GM12875 (cell line): Measurements from ENCODE around the gene MYH9.
A peak's percentile ranks its signal among the peaks of the same experiment; 100 is the strongest.

Experiments
- H3K4me3 ChIP-seq: one replicate; pipeline ENCODE4 v1.5.1; 2011; ENCODE audit warnings: low read depth, low read length, control low read depth
- TF ChIP-seq, protein P1 (sequence below): IDR thresholded peaks from 2 replicates; pipeline ENCODE4 v1.5.1; 2011; ENCODE audit warnings: low read depth, mild to moderate bottlenecking, control low read depth, inconsistent platforms, low read length, moderate library complexity, borderline replicate concordance; ENCODE audit not compliant: insufficient read depth

Gene MYH9

DNA sequence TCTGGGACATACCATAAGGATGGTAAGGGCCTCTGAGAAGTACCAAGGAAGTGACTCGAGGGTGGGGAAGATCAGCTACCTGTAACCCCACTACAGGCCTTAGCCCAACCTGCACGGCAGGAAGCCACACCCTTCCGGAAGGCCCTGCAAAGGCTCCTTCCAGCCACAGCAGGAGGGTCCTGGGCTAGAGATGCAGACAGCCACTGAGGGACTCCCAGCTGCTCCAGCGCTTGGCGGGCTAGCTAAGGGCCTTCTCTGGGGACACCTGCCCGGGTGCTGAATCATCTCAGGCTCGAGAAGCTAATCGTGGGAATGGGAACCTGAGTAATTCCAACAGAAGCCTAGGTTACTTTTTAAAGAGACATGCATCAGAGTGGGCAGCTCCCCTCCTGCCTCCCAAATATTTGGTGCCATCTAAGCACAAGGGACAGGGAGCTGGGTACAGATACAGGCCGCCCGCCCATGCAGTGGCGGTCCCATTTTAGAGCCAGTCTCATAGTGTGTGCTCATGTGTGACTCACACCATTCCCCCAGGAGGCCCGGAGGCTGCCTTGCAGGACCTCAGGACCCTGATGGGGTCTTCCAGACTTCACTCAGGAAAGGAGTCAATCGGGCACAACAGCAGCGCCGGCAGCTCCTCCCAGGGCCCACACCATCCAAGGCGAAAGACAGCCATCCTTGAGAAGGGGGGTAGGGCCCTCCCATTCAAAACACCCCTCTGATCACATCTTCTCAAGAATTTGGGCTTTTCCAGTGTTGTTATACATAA, 8.0 kb downstream of the MYH9 start:
- H3K4me3 ChIP-seq, result peak overlapping the region; percentile 21
- TF ChIP-seq, protein P1, sequence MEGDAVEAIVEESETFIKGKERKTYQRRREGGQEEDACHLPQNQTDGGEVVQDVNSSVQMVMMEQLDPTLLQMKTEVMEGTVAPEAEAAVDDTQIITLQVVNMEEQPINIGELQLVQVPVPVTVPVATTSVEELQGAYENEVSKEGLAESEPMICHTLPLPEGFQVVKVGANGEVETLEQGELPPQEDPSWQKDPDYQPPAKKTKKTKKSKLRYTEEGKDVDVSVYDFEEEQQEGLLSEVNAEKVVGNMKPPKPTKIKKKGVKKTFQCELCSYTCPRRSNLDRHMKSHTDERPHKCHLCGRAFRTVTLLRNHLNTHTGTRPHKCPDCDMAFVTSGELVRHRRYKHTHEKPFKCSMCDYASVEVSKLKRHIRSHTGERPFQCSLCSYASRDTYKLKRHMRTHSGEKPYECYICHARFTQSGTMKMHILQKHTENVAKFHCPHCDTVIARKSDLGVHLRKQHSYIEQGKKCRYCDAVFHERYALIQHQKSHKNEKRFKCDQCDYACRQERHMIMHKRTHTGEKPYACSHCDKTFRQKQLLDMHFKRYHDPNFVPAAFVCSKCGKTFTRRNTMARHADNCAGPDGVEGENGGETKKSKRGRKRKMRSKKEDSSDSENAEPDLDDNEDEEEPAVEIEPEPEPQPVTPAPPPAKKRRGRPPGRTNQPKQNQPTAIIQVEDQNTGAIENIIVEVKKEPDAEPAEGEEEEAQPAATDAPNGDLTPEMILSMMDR, result no peak

DNA sequence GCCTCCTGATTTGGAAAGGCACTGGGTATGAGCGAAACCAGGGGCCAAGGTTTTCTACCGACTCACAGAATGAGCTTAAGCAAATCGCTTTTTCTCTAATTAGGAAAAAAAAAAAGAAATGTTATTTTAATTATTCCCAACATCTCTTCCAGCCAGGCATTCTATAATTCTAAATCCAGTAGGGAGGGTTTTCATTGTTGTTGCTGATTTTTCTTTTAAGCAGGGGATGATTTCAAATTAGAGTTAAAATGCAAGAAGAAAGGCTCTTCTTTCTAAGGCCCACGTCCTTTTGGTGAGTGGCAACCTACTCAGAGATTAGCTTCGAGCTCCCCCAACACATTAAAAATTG, 8.9 kb downstream of the MYH9 start:
- no peak overlapping the region for H3K4me3 ChIP-seq
- TF ChIP-seq, protein P1, result no peak

DNA sequence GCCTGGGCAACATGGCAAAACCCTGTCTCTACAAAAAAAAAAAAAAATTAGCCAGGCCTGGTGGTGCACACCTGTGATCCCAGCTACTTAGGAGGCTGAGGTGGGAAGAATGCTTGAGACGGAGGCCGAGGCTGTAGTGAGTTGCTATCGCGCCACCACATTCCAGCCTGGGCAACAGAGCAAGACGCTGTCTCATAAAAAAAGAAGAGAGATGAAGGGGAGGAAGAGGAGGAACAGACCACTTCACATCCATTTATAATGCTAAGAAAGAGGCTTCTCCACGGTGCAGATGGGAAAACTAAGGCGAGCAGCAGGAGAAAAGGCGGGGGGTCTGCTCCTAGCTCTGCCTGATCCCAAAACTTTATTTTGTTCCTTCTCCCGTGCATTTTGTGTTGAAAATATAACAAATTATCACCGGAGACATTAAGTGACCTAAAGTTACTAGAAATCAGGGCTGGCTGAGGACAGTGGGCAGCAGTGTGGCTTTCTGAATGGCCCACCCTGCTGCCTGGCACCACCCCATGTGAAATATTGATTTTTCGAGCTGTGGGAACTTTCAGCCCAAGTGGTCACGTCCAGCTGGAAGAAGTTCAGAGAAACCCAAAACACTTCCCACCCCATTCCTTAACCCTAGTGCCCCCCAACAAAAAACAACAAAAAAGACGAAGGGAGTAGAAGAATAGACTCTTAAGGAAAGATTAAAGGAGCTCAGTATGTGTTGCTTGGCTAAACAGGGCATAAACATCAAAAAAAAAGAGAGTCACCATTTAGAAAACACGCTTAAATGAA, 9.5 kb downstream of the MYH9 start:
- H3K4me3 ChIP-seq, result no peak overlapping the region
- TF ChIP-seq, protein P1, result no peak

DNA sequence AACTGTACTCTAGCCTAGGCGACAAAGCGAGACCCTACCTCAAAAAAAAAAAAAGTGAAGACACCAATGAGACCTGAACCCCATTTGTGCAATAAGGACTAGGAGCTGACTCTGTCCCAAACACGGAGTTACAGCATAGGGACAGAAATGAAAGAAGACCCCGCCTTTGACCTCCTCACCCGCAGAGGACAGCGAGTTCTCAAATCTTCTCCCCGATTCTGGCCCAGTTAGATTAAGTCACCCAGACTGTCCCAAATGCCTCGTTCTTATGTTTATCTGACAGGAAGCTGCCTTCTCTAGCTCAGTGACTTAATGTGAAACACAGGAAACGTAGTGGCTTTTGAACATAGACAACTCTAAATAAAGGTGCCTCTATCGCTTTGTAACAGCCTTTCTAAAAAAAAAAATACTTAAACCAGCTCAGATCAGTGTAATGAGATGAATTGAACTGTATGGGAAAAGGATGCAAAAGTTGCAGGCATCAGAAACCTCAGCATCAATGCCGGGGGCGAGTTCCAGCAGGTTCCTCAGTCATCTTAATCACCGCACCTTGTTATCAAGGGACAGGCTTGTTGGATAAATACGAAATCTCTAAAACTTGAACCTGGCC, 10.6 kb downstream of the MYH9 start:
- TF ChIP-seq, protein P1, result no peak
- peak overlapping the region; percentile 28 for H3K4me3 ChIP-seq

DNA sequence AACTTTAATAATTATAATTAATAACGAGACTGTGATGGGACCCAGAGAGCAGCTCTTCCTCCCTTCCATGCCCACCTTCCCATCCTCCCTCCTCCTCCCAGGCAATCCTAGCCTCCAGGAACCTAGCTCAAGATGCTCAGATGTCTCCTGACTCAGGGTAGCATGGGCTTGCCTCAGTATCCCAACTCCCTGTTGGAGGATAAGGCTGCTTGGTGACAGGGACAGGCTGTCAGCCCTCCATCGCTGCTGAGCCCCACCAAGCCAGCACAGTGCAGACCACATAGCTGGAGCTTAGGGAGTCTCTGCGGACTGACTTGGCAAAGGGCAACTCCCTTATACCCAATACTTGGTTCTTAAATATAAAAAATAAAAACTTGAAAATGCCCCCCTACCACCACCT, 11.5 kb downstream of the MYH9 start:
- TF ChIP-seq, protein P1, result no peak
- H3K4me3 ChIP-seq, result no peak overlapping the region

DNA sequence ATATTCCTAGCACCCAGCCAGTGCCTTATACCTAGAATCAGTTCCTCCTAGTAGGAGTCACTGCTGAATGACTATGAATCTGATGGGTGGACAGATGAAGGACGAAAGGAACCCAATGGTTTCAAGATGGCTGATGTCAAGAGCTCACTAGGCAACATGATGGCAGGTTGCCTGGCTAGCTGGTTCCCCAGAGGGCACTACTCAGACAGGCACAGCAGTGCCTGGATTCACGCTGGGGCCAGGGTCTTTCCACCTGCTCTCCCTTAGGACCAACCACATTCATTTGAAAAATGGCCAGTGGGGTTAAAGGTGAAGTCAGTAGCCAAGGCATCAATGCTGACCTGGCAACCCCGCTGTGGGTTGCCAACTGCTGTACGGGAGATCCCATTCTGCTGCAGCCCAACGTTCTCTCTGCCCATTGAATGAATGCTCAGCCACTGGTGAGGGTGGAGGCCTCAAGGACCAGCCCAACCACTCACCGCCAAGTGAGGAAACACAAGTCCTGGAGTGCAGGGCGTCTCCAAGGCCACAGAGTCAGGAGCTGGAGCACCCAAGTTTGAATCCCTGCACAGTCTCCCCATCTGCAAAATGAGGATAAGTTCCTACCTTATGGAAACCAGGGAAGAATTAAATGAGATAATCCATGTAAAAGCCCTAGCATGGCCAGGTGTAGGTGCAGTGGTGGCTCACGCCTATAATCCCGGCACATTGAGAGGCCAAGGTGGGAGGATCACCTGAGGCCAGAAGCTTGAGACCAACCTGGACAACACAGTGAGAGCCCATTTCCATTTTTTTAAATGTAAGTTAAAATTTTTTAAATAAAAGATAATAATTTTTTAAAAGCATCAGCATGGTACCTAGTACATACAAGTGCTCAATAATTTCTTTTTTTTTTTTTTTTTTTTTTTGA, 12.4 kb downstream of the MYH9 start:
- TF ChIP-seq, protein P1, result no peak

More for the DNA sequence above, 12.4 kb downstream of the MYH9 start:
- no peak overlapping the region for H3K4me3 ChIP-seq
